Fibroblast of villous mesenchyme (primary cell): Measurements from ENCODE around the gene TNFAIP8L2. TPM values are rescaled to one million over a fixed set of nuclear protein-coding genes. Genes with fewer than 3 reads are reported as not detected.
"Not testable (repeated sequence)": the region's sequence is repeated elsewhere in the genome, so short reads cannot be mapped to it uniquely, and the experiment has no call there.

Experiments
- DNase-seq: peaks from one replicate; pipeline ENCODE4 v3.0.0-alpha.2; 2010; ENCODE audit warnings: low read depth
- H3K4me3 ChIP-seq: 2 replicates; pipeline ENCODE4 v1.5.1; 2011; ENCODE audit warnings: low read depth, mild to moderate bottlenecking, low read length
- total RNA-seq: library from RNA; depleted of rRNA; stranded (reverse); fragments of >200 nt; gene quantifications from 2 replicates; pipeline ENCODE4 v1.2.3, GENCODE V29; 2012
- TF ChIP-seq, protein P1 (sequence below): IDR thresholded peaks from 2 replicates; pipeline ENCODE4 v1.5.1; 2012; ENCODE audit warnings: low read depth, mild to moderate bottlenecking, low read length; ENCODE audit not compliant: insufficient read depth

The TNFAIP8L2 gene
- total RNA-seq, 1 donor: not detected

DNA sequence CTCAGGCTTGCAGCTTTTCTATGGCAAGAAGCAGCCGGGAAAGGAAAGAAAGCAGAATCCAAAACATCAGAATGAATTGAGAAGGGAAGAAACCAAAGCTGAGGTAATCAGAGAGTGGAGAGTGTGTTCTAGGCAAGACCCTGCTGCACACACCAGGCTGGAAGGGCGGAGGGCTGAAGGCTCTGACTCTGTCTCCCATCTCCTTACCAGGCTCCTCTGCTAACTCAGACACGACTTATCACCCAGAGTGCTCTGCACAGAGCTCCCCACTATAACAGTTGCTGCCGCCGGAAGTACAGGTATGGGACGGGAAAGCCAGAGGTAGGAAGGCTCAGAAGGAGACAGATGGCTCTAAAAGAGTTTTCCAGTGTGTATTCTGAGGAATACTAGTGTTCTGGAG lies 10.7 kb downstream of the TNFAIP8L2 start:
- no peak for DNase-seq
- peak overlapping the region; percentile 99 for H3K4me3 ChIP-seq
- TF ChIP-seq, protein P1, sequence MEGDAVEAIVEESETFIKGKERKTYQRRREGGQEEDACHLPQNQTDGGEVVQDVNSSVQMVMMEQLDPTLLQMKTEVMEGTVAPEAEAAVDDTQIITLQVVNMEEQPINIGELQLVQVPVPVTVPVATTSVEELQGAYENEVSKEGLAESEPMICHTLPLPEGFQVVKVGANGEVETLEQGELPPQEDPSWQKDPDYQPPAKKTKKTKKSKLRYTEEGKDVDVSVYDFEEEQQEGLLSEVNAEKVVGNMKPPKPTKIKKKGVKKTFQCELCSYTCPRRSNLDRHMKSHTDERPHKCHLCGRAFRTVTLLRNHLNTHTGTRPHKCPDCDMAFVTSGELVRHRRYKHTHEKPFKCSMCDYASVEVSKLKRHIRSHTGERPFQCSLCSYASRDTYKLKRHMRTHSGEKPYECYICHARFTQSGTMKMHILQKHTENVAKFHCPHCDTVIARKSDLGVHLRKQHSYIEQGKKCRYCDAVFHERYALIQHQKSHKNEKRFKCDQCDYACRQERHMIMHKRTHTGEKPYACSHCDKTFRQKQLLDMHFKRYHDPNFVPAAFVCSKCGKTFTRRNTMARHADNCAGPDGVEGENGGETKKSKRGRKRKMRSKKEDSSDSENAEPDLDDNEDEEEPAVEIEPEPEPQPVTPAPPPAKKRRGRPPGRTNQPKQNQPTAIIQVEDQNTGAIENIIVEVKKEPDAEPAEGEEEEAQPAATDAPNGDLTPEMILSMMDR: no peak

DNA sequence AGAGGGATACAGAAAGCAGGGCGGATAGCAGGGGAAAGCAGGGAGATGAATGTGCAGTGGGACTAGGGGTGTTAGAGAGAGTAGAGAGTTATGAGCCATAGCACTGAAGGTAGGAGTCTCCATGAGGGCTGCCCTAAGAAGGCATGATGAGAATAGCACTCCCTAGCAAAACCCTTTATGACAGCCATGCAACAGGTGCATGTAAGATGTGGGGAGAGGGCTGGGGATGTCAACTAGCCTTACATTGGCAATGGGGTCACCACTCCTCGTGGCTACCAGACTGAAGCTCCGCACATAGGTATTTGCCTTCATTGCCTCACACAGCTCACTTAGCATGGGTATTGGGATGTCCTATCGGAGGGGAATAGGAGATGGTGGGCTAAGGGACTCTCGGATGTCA lies 14.7 kb downstream of the TNFAIP8L2 start:
- H3K4me3 ChIP-seq: no peak overlapping the region
- TF ChIP-seq, protein P1: no peak
- no peak for DNase-seq

DNA sequence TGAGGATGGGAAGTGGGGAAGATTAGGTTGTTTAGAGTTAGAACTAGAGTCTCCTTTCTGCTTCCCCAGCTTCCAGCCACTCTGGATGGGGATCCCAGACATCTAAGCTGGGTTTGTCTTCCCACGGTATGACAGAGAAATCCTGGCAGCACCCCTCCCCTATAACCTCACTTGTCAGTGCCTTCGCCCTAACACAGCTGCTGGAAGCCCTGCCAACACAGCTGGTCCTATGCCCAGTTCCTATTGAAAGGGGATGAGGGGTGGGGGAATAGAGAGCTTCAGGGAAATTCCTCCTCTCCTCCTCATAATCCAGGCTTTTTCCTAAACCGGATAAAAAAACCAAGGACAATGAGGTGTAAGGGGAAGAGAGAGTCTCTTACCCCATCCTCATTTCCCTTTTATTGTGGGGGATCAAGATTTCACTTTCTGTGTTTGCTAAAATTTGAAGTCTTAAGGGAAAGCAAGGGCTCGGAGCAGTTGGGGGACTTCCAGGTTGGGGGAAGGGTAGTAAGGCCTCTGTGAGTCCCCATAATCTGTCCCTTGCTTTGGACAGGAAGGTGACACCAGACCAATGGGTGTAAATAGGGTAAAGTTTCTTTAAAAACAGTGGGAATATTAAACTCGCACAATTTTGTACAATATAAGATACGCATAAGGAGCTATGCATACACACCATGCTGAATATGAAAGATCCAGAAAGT lies 18.7 kb downstream of the TNFAIP8L2 start:
- TF ChIP-seq, protein P1: no peak
- H3K4me3 ChIP-seq: no peak overlapping the region
- DNase-seq: no peak

DNA sequence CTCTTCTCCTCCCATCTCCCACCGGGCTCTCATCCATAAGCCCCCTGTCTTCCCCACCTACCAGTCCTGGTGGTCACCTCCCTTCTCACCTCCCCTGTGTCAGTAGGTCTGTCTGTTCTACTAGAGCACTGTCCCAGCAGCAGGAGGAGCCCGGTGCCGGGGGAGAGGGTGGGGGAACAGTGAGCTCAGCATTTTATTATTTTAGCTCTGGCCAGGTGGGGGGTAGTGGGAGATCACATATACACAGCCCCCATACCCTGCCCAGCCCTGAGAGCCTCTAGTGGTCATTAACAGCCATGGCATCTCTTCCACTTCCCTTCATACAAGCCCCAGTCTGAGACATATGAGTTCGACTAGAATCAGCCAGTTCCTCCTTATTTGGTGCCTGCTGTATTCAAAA lies 19.4 kb downstream of the TNFAIP8L2 start, which contains the start of gene TMOD4:
Gene TMOD4 (minus strand): TSS at position 119 of the 400 bp plus-strand sequence. CDS start 1,106 bp downstream, outside the sequence.
- DNase-seq: peak; percentile 12
- no peak within 1 kb of the TSS for H3K4me3 ChIP-seq
- TF ChIP-seq, protein P1: peak; percentile 70

DNA sequence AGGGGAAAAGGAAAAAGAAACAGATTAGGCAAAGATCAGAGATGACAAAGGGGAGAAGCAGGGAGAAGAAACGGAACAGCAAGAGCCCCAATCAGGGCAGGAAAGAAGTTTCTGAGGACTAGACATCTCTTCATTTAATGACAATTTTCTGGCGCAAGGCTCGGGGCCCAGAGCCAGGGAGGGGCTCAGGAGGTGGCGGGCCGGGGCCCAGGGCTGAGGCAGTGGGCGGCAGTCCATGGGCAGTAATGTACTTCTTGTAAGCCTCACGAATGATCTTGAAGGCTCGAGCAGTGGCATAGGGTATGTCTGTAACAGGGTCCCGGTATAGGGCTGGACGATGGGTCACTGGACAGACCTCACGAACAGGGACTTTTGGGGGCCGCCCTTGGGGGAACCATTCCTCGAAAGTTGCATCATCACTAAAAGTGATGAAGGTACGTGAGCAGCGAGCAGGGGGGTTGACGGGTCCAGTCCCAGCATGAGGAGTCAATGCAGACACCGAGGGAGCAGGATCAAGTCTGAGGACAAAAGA lies 20.1 kb downstream of the TNFAIP8L2 start:
- H3K4me3 ChIP-seq: no peak overlapping the region
- DNase-seq: no peak
- TF ChIP-seq, protein P1: no peak

DNA sequence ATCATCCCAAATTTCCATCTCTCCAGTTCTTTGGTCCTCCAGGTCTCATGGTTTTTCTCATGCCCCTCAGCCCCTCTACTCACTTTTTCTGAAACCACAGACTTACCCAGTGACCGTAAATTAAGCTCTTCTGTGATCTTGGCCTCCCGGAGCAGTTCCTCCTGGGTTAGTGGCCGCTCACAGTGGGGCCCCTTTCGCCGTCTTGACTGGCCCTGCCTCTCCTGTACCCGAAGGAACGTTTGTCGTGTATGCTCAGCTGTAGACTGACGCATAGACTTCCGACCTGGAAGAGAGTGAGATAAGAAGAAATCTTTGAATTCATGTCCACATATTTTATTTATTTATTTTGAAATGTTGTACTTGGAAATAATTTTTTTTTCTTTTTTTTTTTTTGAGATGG lies 27.8 kb downstream of the TNFAIP8L2 start:
- DNase-seq: no peak
- no peak overlapping the region for H3K4me3 ChIP-seq
- TF ChIP-seq, protein P1: no peak

DNA sequence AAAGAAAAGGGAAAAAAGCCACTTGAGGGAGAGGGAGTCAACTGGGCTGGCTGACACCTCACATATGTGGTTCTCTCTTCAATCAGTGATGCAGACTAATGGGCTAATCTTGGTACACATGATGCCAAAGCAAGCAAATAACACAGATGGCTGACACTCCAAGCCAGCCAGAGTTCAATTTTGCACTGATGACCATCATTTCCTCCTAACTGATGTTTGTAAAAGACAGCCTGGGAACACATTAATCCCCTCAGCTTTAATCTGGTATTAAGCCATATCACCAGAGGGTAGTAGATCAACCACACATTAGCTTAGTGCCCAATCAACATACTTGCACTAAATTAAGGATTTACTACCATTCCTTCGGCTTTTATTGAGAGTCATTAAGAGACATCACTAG lies 30.8 kb downstream of the TNFAIP8L2 start:
- no peak overlapping the region for H3K4me3 ChIP-seq
- no peak for DNase-seq
- TF ChIP-seq, protein P1: no peak

DNA sequence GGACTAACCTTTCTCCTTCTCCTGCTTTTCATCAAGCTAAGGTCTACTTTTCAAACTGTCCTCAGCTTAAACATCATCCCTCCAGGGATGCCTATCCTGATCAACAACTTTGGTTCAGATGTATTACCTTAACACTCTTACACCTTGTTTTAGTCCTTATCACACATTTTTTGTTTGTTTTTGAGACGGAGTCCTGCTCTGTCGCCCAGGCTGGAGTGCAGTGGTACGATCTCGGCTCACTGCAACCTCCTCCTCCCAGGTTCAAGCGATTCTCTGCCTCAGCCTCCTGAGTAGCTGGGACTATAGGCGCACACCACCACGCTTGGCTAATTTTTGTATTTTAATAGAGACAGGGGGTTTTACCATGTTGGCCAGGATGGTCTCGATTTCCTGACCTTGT lies 32.2 kb downstream of the TNFAIP8L2 start:
- peak overlapping the region; percentile 97 for H3K4me3 ChIP-seq
- DNase-seq: not testable (repeated sequence)
